Measurements from ENCODE around the gene DCDC1.

DNA sequence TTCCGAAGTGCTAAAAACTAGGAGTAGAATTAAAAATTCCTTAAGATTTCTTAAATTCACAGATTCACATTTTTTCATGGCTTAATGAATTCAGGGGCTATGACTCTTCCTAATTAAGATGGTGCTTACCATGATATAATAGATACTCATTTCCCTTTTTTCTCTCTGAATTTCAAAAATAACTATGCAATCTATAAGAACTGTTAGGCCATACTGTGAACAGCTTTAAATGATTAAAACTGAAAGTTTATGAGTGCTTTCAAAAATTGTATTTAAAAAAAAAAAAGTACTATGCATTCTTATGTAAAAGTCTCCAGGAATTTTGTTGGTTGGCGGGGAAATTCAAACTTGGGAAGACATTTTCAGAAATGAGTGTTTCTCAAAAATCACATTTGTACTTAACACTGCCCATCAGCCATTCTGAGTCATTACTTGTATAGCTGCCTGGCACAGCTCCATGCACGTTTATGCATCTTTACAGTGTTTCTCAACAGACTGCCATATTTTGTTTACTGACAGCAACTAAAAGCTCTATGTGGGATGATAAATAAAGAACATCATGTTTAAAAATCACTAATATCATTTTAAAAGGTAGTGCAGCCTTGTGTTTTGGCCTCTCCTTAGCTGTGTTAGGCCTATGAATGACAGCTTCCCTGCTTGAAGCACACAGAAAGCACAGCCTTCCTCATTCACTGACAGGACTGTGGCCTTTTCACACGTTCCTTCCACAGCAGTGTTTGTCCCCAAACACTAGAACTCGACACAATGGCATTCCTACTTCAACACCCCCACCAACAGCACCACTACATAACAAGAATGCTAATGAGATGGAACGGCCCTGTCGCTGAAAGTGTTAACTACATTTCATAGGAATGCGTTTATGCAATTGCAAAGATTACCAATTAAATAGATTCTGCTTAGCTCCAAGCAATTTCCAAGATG, 131.4 kb downstream of the DCDC1 start:
- TF ChIP-seq, protein P1, sequence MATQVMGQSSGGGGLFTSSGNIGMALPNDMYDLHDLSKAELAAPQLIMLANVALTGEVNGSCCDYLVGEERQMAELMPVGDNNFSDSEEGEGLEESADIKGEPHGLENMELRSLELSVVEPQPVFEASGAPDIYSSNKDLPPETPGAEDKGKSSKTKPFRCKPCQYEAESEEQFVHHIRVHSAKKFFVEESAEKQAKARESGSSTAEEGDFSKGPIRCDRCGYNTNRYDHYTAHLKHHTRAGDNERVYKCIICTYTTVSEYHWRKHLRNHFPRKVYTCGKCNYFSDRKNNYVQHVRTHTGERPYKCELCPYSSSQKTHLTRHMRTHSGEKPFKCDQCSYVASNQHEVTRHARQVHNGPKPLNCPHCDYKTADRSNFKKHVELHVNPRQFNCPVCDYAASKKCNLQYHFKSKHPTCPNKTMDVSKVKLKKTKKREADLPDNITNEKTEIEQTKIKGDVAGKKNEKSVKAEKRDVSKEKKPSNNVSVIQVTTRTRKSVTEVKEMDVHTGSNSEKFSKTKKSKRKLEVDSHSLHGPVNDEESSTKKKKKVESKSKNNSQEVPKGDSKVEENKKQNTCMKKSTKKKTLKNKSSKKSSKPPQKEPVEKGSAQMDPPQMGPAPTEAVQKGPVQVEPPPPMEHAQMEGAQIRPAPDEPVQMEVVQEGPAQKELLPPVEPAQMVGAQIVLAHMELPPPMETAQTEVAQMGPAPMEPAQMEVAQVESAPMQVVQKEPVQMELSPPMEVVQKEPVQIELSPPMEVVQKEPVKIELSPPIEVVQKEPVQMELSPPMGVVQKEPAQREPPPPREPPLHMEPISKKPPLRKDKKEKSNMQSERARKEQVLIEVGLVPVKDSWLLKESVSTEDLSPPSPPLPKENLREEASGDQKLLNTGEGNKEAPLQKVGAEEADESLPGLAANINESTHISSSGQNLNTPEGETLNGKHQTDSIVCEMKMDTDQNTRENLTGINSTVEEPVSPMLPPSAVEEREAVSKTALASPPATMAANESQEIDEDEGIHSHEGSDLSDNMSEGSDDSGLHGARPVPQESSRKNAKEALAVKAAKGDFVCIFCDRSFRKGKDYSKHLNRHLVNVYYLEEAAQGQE (IDR thresholded peaks at IDR 0.05; ENCODE audit: insufficient read depth in 1 of 2, low read depth in 2 of 2, low read length in 2 of 2), result no peak
- TF ChIP-seq FOXP2 (optimal IDR thresholded peaks at IDR 0.05; ENCODE audit: borderline replicate concordance, extremely low read depth, extremely low read length, insufficient read depth) (no peak), POLR2AphosphoS5 (IDR thresholded peaks at IDR 0.05; ENCODE audit: low read depth, low read length) (no peak), TAF1 (IDR thresholded peaks at IDR 0.05; ENCODE audit: borderline replicate concordance, insufficient read depth, low read length) (no peak)

Data from PFSK-1 (cell line).